Right cardiac atrium (tissue), 5 donors: ENCODE data around the gene RNF150. TPM values are rescaled to one million over a fixed set of nuclear protein-coding genes. Genes with fewer than 3 reads are reported as not detected.
A peak's percentile ranks its signal among the peaks of the same experiment; 100 is the strongest.
"Not testable (repeated sequence)": the region's sequence is repeated elsewhere in the genome, so short reads cannot be mapped to it uniquely, and the experiment has no call there.

Experiments
- ATAC-seq, 2 donors: fragments of 200-7000 bp; cut with Tn5 transposase; one replicate each; pipeline versions ENCODE4 v1.8.0 to v1.9.1; 2020; ENCODE audit warnings: moderate library complexity in 2 of 2, mild to moderate bottlenecking in 1 of 2
- DNase-seq, 3 donors: peaks; one replicate each; pipeline ENCODE4 v3.0.0-alpha.2; 2020
- H3K27ac ChIP-seq: one replicate; pipeline ENCODE4 v1.5.1; 2013; ENCODE audit warnings: mild to moderate bottlenecking, low read length, control low read depth, moderate library complexity
- H3K27me3 ChIP-seq: one replicate; pipeline ENCODE4 v1.6.1; 2013; ENCODE audit not compliant: control insufficient read depth, insufficient read depth
- H3K4me1 ChIP-seq: one replicate; pipeline ENCODE4 v1.6.1; 2013; ENCODE audit warnings: low read length; ENCODE audit not compliant: control insufficient read depth, insufficient read depth
- H3K4me3 ChIP-seq: one replicate; pipeline ENCODE4 v1.5.1; 2013; ENCODE audit warnings: low read length, control low read depth
- H3K9me3 ChIP-seq: one replicate; pipeline ENCODE4 v1.6.1; 2013; ENCODE audit warnings: low read length; ENCODE audit not compliant: control insufficient read depth
- WGBS: extraction: QIAGEN DNeasy Blood & Tissue Kit; methylation state at CpG from one replicate; pipeline ENCODE4 v1.1.7; 2013; 5-methylcytosine and 5-hydroxymethylcytosine counted together
- intact Hi-C, 4 donors: fragments of 100-400 bp; cut with DNase I; formaldehyde crosslinking; loops; one replicate each; pipeline versions ENCODE4 v1.11.0 to v1.14.0; 2022 to 2023
- long read RNA-seq, 4 donors: library from polyadenylated mRNA; unstranded; transcript quantifications; one replicate each; pipeline ENCODE4 v2.0.0, GENCODE V29; 2020 to 2021
- polyA plus RNA-seq: library from polyadenylated mRNA; stranded (reverse); fragments of 200-250 nt; gene quantifications from one replicate; pipeline ENCODE4 v1.2.3, GENCODE V29; 2013
- total RNA-seq, 4 donors: library from RNA; stranded (reverse); fragmentation: NEBNext Ultra II Directional; extraction: Animal tissue kit (Norgen Biotek cat#: 25700); gene quantifications; one replicate each; pipeline ENCODE4 v1.2.1, GENCODE V29; 2021
- donor health status: healthy with polysubstance abuse.
- donor health status: DM: no; HTN: yes; CAD: no.
- donor health status: DM: no; HTN: no; CAD: no.
- donor health status: DM: no; HTN: yes; CAD: no; lungs with severe emphysema.
- donor health status: DM: yes; HTN: yes; CAD: no.

Gene RNF150
- total RNA-seq = 10 to 100 TPM; 32.8 to 51.3 (median 40.3) TPM
- 10.1 TPM for polyA plus RNA-seq
- long read RNA-seq, donor 1, full-length matches to known transcripts = 36 of 65 reads
- long read RNA-seq, donor 1, partial matches to known transcripts = 4 of 65 reads
- long read RNA-seq, donor 1, other reads (novel, unspliced or antisense) = 25 of 65 reads
- long read RNA-seq, donor 2, full-length matches to known transcripts = 8 of 13 reads
- long read RNA-seq, donor 2, partial matches to known transcripts = 0 of 13 reads
- long read RNA-seq, donor 2, other reads (novel, unspliced or antisense) = 5 of 13 reads
- long read RNA-seq, donor 3, full-length matches to known transcripts = 8 of 46 reads
- long read RNA-seq, donor 3, partial matches to known transcripts = 6 of 46 reads
- long read RNA-seq, donor 3, other reads (novel, unspliced or antisense) = 32 of 46 reads
- long read RNA-seq, donor 4, full-length matches to known transcripts = 9 of 20 reads
- long read RNA-seq, donor 4, partial matches to known transcripts = 0 of 20 reads
- long read RNA-seq, donor 4, other reads (novel, unspliced or antisense) = 11 of 20 reads

DNA sequence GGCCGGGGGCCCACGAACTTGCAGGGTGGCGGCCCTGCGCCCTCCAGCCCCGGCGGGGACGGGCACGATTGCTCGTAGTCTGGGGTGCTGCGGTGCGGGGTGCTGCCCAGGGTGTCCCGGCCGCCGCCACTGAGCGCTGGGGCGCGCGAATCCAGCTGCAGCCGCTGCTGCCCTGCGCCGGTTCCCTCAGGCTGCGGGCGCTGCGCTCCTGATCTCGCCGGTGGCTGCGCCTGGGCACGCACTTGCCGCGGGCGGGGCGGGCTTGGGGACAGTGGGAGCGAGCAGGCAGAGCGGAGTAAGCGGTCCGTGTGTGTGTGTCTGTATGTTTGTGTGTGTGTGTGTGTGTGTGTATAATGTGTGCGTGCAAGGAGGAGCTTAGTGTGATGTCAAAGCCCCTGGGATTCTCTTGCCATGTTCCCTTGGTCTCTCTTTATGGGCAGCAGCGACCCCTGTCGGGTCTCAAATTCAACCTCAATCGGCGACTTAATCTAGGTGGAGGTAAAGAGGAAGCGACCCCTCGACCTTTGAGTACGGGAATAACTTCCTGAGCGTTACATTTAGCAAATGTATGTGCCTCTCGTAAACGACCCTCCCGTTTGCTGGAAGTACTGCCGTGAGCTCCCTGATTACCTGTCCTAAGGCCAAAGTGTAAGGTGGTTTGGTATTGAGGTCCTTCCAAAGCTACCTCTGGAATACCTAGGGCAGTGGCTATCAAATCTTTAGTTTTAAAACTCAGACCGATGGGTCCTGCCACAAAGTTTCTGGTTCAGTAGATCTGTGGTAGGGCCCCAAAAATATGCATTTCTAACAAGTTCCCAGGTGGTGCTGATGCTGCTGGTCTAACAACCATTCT is at the start of gene RNF150:
Gene RNF150 (minus strand): TSS at position 324 of the 853 bp plus-strand sequence.
- WGBS = 1% methylated on average over 50 of the region's 50 CpGs

DNA sequence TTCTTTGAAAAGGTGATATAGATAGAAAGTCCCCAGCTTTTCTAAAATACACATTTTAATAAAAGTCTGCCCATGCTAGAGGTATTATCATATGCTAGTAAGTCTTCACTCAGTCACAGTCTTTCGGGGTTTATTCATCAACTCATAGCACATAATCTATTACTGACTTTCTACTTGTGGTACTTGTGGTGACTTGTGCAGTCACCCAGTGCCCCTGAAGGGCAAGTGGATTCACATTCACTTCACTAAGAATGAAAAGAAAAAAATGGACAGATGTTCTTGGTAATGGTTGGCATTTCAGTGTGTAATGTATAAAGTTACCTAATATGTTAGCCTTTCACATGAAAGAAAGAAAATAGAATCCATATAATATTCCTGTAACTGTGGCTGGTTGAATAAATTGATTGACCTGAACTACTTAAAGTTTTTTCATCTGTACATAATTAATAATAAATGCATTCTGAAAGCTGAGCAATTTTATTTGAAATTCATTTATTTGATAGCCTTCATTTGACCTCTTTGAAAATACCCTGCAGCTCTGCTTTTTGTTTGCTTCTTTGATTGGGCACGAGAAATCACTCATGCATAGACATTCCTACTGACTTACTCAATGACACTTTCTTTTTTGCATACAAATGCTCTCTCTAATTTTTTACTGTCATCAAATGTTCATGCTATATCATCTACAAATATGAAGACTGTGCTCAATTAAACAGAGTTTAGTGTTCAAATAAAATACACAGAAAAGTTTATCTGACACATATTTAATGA is 47.9 kb upstream of the RNF150 start:
- intact Hi-C loops = no loop called here
- no peaks in the 10 kb centered on the region for H3K27me3 ChIP-seq
- 81% methylated on average over 2 of the region's 2 CpGs for WGBS
- no peak for DNase-seq
- ATAC-seq = no peak
- no peaks in the 10 kb centered on the region for H3K9me3 ChIP-seq
- no peaks in the 10 kb centered on the region for H3K4me1 ChIP-seq
- no peak overlapping the region for H3K27ac ChIP-seq
- no peak overlapping the region for H3K4me3 ChIP-seq

More for the DNA sequence above, at the start of gene RNF150:
- peak; percentile 64 to 88 (median 87) for DNase-seq
- H3K27me3 ChIP-seq = no peaks in the 10 kb centered on the region
- peak within 1 kb of the TSS; percentile 90 for H3K27ac ChIP-seq
- H3K4me3 ChIP-seq = peak within 1 kb of the TSS; percentile 89
- H3K9me3 ChIP-seq = no peaks in the 10 kb centered on the region
- intact Hi-C loops = loop anchor here (2.0 to 5.0 kb wide), 5 partner anchors 141 to 273 kb away; no protein-coding TSS in a partner anchor
- H3K4me1 ChIP-seq = no peaks in the 10 kb centered on the region
- ATAC-seq = peak; percentile 89 to 90

DNA sequence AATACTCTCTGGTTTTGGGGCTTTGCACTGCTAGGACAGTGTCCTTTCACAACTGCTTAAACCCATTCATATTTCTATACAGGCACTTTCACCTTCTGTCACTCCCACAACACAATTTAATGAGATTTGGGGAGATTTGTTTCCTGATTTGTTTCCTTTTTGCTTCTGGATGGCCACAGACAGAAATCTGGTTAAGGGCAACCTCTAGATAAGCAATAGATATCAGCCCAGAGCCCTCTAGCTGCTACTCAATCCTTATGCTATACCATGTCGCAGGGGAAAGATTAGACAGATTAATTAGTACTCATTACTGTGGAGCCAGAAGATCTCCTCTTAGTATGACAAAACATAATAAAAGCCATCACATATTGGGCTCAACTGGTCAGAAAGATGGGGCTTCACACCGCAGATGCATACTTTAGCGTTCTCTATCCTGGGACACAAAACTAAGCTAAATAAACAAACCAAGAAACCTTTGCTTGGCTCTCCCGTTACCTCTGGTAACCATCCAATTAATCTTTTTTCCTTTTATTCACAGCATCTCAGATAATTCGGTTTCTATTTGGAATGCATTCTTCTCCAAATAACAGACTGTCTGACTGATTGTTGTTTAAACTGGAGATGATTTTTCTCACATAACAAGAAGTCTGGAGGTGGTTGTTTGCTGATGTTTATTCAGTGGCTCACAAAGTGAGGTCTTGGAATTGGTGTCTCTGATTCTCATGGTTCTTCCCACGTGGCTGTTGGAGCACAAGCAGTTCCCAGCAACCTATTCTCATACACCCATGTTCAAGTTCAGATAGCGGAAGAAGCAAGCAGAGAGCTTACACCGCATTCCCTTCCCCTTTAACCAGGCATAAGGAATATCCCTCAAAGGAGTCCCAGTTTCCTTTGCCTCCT is 46.5 kb upstream of the RNF150 start:
- ATAC-seq (no peak), DNase-seq (no peak)
- Histone ChIP-seq H3K4me3 (no peak overlapping the region), H3K9me3 (no peaks in the 10 kb centered on the region), H3K27me3 (no peaks in the 10 kb centered on the region), H3K4me1 (no peaks in the 10 kb centered on the region), H3K27ac (no peak overlapping the region)
- WGBS = 45% methylated on average over 8 of the region's 8 CpGs
- intact Hi-C loops = no loop called here

GRCh38 chr4:141177171-141177570 is 43.9 kb upstream of the RNF150 start:
- 47% methylated on average over 1 of the region's 1 CpG for WGBS
- no peaks in the 10 kb centered on the region for H3K27me3 ChIP-seq
- no peak for DNase-seq
- H3K9me3 ChIP-seq = no peaks in the 10 kb centered on the region
- H3K4me3 ChIP-seq = no peak overlapping the region
- no peak for ATAC-seq
- intact Hi-C loops = no loop called here
- no peaks in the 10 kb centered on the region for H3K4me1 ChIP-seq
- no peak overlapping the region for H3K27ac ChIP-seq

DNA sequence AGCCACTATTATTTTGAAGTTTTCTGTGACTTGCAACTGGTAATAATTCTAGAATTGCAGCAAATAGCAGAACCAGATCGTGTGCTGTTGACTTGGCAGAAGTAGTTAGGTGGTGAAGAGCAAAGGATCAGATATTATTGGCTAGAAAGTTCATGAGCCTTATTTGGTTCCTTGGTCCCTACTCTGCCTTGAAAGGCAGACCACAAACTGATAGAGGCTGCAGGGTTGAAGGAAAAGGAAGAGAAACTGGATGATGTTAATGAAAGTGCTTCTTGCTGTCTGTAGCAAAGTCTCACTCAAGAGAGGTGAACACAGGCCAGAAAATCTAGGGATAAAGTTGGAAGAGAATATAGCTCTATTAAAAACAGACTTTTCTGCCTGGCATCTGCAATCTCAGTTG is 41.2 kb upstream of the RNF150 start:
- intact Hi-C loops = no loop called here
- WGBS = 62% methylated on average over 1 of the region's 1 CpG
- ATAC-seq = no peak

DNA sequence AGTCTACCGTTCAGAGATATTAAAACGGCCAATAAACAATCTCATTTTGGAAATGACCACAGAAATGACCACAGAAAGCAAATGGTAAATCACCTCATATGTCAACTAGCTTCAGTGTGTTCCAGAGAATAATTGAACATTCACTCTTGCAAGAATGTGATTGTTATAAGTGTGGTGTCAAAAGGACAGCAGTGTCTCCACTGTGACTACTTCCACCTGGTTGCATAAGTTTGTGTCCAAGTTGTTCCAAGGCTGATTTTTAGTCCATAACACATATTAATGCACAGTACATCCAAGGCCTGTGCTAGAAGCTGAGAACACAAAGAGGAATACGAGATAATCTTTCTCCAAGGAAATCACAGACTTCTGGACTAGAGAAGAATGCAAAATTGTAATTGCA is 37.4 kb upstream of the RNF150 start:
- no peak overlapping the region for H3K27ac ChIP-seq
- DNase-seq = no peak
- intact Hi-C loops = no loop called here
- no peaks in the 10 kb centered on the region for H3K4me1 ChIP-seq
- ATAC-seq = no peak
- H3K9me3 ChIP-seq = no peaks in the 10 kb centered on the region
- H3K4me3 ChIP-seq = no peak overlapping the region
- no peaks in the 10 kb centered on the region for H3K27me3 ChIP-seq
- WGBS = 66% methylated on average over 3 of the region's 3 CpGs

More for the DNA sequence above, 41.2 kb upstream of the RNF150 start:
- no peaks in the 10 kb centered on the region for H3K9me3 ChIP-seq
- no peaks in the 10 kb centered on the region for H3K27me3 ChIP-seq
- no peaks in the 10 kb centered on the region for H3K4me1 ChIP-seq
- no peak overlapping the region for H3K27ac ChIP-seq
- no peak for DNase-seq
- H3K4me3 ChIP-seq = no peak overlapping the region

- H3K4me1 ChIP-seq = no peaks in the 10 kb centered on the region
- no peaks in the 10 kb centered on the region for H3K27me3 ChIP-seq
- H3K9me3 ChIP-seq = no peaks in the 10 kb centered on the region
- intact Hi-C loops = no loop called here
- no peak overlapping the region for H3K27ac ChIP-seq
- DNase-seq (no peak), ATAC-seq (no peak)
- no peak overlapping the region for H3K4me3 ChIP-seq
These were observed 36.1 kb upstream of the RNF150 start for GRCh38 chr4:141169391-141169790.

GRCh38 chr4:141165001-141165400 is 31.7 kb upstream of the RNF150 start:
- H3K27ac ChIP-seq, H3K27me3 ChIP-seq, H3K9me3 ChIP-seq, ATAC-seq, DNase-seq, H3K4me3 ChIP-seq, H3K4me1 ChIP-seq, intact Hi-C loops: not testable (repeated sequence)
- 89% methylated on average over 5 of the region's 5 CpGs for WGBS

- Histone ChIP-seq H3K9me3 (no peaks in the 10 kb centered on the region), H3K4me1 (no peaks in the 10 kb centered on the region), H3K27ac (no peak overlapping the region), H3K27me3 (no peaks in the 10 kb centered on the region), H3K4me3 (no peak overlapping the region)
- 62% methylated on average over 1 of the region's 1 CpG for WGBS
- DNase-seq (no peak), ATAC-seq (no peak)
- intact Hi-C loops = loop anchor here in 1 of 4 donors (5.0 kb wide), 1 partner anchor 553 kb away; no protein-coding TSS in a partner anchor
These were observed 25.8 kb upstream of the RNF150 start for GRCh38 chr4:141159027-141159426.

- ATAC-seq (no peak), DNase-seq (no peak)
- H3K27me3 ChIP-seq = no peaks in the 10 kb centered on the region
- H3K4me1 ChIP-seq = no peaks in the 10 kb centered on the region
- no peak overlapping the region for H3K4me3 ChIP-seq
- intact Hi-C loops = loop anchor here in 1 of 4 donors (5.0 kb wide), 1 partner anchor 554 kb away; no protein-coding TSS in a partner anchor
- no peaks in the 10 kb centered on the region for H3K9me3 ChIP-seq
- no peak overlapping the region for H3K27ac ChIP-seq
These were observed 24.9 kb upstream of the RNF150 start for GRCh38 chr4:141158219-141158618.
